Breast epithelium (tissue), 3 donors: ENCODE measurements around the gene CYP4A11.

Experiments
- CTCF ChIP-seq, 3 donors: fragments of 450-650 bp; IDR thresholded peaks; one replicate each; pipeline ENCODE4 v1.5.1; 2016 to 2017; ENCODE audit warnings: antibody characterized with exemption in 3 of 3, mild to moderate bottlenecking in 3 of 3, moderate library complexity in 3 of 3
- POLR2A ChIP-seq: fragments of 450-650 bp; IDR thresholded peaks from one replicate; pipeline ENCODE4 v1.6.1; 2016; ENCODE audit warnings: antibody characterized with exemption, mild to moderate bottlenecking, moderate library complexity
- POLR2AphosphoS5 ChIP-seq, 3 donors: sonication (generic); formaldehyde crosslinking; IDR thresholded peaks; one replicate each; pipeline ENCODE4 v1.6.1; 2017; ENCODE audit warnings: antibody characterized with exemption in 3 of 3

GRCh38 chr1:46936788-46937187 lies 4.5 kb downstream of the CYP4A11 start:
- TF ChIP-seq CTCF (IDR thresholded peaks at IDR 0.05): no peak
- TF ChIP-seq POLR2AphosphoS5 (IDR thresholded peaks at IDR 0.05): no peak
- no peak for TF ChIP-seq POLR2A
